H9 (cell line): ENCODE data around the gene CDR2. TPM values are rescaled to one million over a fixed set of nuclear protein-coding genes. Genes with fewer than 3 reads are reported as not detected.

Experiments
- DNase-seq: peaks from one replicate; pipeline ENCODE4 v3.0.0-alpha.2; 2017
- H2AFZ ChIP-seq: one replicate; pipeline ENCODE4 v1.6.1; 2013; ENCODE audit warnings: mild to moderate bottlenecking, low read length, control low read depth, moderate library complexity
- H2AK5ac ChIP-seq: 2 replicates; pipeline ENCODE4 v1.6.1; 2013; ENCODE audit warnings: low read length, control low read depth, mixed read lengths; ENCODE audit not compliant: insufficient read length
- H2BK120ac ChIP-seq: one replicate; pipeline ENCODE4 v1.6.1; 2013; ENCODE audit warnings: low read depth, mild to moderate bottlenecking, low read length, control low read depth, inconsistent platforms; ENCODE audit not compliant: poor library complexity, severe bottlenecking
- H2BK12ac ChIP-seq: 2 replicates; pipeline ENCODE4 v1.6.1; 2013; ENCODE audit warnings: low read length, control low read depth, mixed read lengths, low read depth; ENCODE audit not compliant: insufficient read length
- H2BK15ac ChIP-seq: 2 replicates; pipeline ENCODE4 v1.6.1; 2013; ENCODE audit warnings: low read depth, low read length, control low read depth
- H2BK20ac ChIP-seq: one replicate; pipeline ENCODE4 v1.6.1; 2013; ENCODE audit warnings: low read depth, mild to moderate bottlenecking, low read length, control low read depth, inconsistent platforms; ENCODE audit not compliant: poor library complexity, severe bottlenecking
- H2BK5ac ChIP-seq: 2 replicates; pipeline ENCODE4 v1.6.1; 2013; ENCODE audit warnings: low read length, control low read depth, mixed read lengths; ENCODE audit not compliant: insufficient read length
- H3K14ac ChIP-seq: 2 replicates; pipeline ENCODE4 v1.6.1; 2013; ENCODE audit warnings: low read length, control low read depth; ENCODE audit not compliant: insufficient read depth
- H3K18ac ChIP-seq: 2 replicates; pipeline ENCODE4 v1.6.1; 2013; ENCODE audit warnings: low read depth, mild to moderate bottlenecking, mixed read lengths, low read length, control low read depth; ENCODE audit not compliant: insufficient read length
- H3K23ac ChIP-seq: 2 replicates; pipeline ENCODE4 v1.6.1; 2013; ENCODE audit warnings: low read length, control low read depth, mixed read lengths, low read depth; ENCODE audit not compliant: insufficient read length
- H3K23me2 ChIP-seq: 2 replicates; pipeline ENCODE4 v1.6.1; 2013; ENCODE audit warnings: low read depth, mild to moderate bottlenecking, mixed read lengths, low read length, control low read depth; ENCODE audit not compliant: insufficient read length, poor library complexity, severe bottlenecking
- H3K27ac ChIP-seq: 2 replicates; pipeline ENCODE4 v1.5.1; 2013; ENCODE audit warnings: low read length, control low read depth, mixed read lengths, low read depth; ENCODE audit not compliant: insufficient read length
- H3K27me3 ChIP-seq: 2 replicates; pipeline ENCODE4 v1.6.1; 2013; ENCODE audit warnings: low read length, control low read depth, inconsistent platforms; ENCODE audit not compliant: insufficient read depth
- H3K4ac ChIP-seq: 2 replicates; pipeline ENCODE4 v1.6.1; 2013; ENCODE audit warnings: low read depth, mild to moderate bottlenecking, control low read depth, inconsistent platforms, low read length, moderate library complexity
- H3K4me1 ChIP-seq: 2 replicates; pipeline ENCODE4 v1.6.1; 2013; ENCODE audit warnings: low read length, control low read depth, inconsistent platforms; ENCODE audit not compliant: insufficient read depth
- H3K4me2 ChIP-seq: 2 replicates; pipeline ENCODE4 v1.6.1; 2013; ENCODE audit warnings: low read length, control low read depth, mixed read lengths; ENCODE audit not compliant: insufficient read length, insufficient read depth
- H3K56ac ChIP-seq: 2 replicates; pipeline ENCODE4 v1.6.1; 2013; ENCODE audit warnings: low read depth, mild to moderate bottlenecking, mixed read lengths, low read length, control low read depth; ENCODE audit not compliant: insufficient read length
- H3K79me1 ChIP-seq: 2 replicates; pipeline ENCODE4 v1.6.1; 2013; ENCODE audit warnings: low read depth, mild to moderate bottlenecking, moderate library complexity, low read length, control low read depth, inconsistent platforms; ENCODE audit not compliant: insufficient read depth, poor library complexity, severe bottlenecking
- H3K79me2 ChIP-seq: 2 replicates; pipeline ENCODE4 v1.6.1; 2013; ENCODE audit warnings: low read length, control low read depth, inconsistent platforms; ENCODE audit not compliant: insufficient read depth
- H3K9ac ChIP-seq: 2 replicates; pipeline ENCODE4 v1.6.1; 2013; ENCODE audit warnings: low read length, control low read depth, mixed read lengths; ENCODE audit not compliant: insufficient read length; ENCODE audit errors: extremely low read depth
- H3K9me3 ChIP-seq: one replicate; pipeline ENCODE4 v1.6.1; 2013; ENCODE audit warnings: low read depth, low read length, inconsistent platforms; ENCODE audit not compliant: control insufficient read depth
- H3T11ph ChIP-seq: one replicate; pipeline ENCODE4 v1.6.1; 2013; ENCODE audit warnings: mild to moderate bottlenecking, low read length, control low read depth, inconsistent platforms
- H4K20me1 ChIP-seq: one replicate; pipeline ENCODE4 v1.6.1; 2013; ENCODE audit not compliant: control insufficient read depth, insufficient read length, insufficient read depth
- H4K5ac ChIP-seq: 2 replicates; pipeline ENCODE4 v1.6.1; 2013; ENCODE audit warnings: low read depth, mild to moderate bottlenecking, mixed read lengths, low read length, control low read depth; ENCODE audit not compliant: insufficient read length
- H4K8ac ChIP-seq: replicated peaks from 2 replicates; pipeline ENCODE4 v1.6.1; 2013; ENCODE audit warnings: low read length, control low read depth, mixed read lengths, low read depth; ENCODE audit not compliant: insufficient read length
- H4K91ac ChIP-seq: 2 replicates; pipeline ENCODE4 v1.6.1; 2013; ENCODE audit warnings: low read depth, mild to moderate bottlenecking, moderate library complexity, mixed read lengths, low read length, control low read depth; ENCODE audit not compliant: insufficient read length
- H3K27ac Mint-ChIP-seq, 3 experiments: 2 replicates in 2 of 3; 3 replicates in 1 of 3; pipeline ENCODE4 v1.8.0; 2020 to 2021; ENCODE audit warnings: mixed read lengths in 3 of 3, mild to moderate bottlenecking in 1 of 3, moderate library complexity in 1 of 3
- H3K27me3 Mint-ChIP-seq: 2 replicates; pipeline ENCODE4 v1.8.0; 2021; ENCODE audit warnings: low read depth, mild to moderate bottlenecking, moderate library complexity, mixed read lengths
- H3K36me3 Mint-ChIP-seq, 3 experiments: 2 replicates in 2 of 3; 3 replicates in 1 of 3; pipeline ENCODE4 v1.8.0; 2020 to 2021; ENCODE audit warnings: low read depth in 3 of 3, mixed read lengths in 3 of 3; ENCODE audit not compliant: insufficient read depth in 1 of 3
- H3K4me1 Mint-ChIP-seq, 2 experiments: 2 replicates each; pipeline ENCODE4 v1.8.0; 2020; ENCODE audit warnings: mixed read lengths in 2 of 2
- H3K4me3 Mint-ChIP-seq, 2 experiments: 2 replicates in 1 of 2; 3 replicates in 1 of 2; pipeline ENCODE4 v1.8.0; 2020 to 2021; ENCODE audit warnings: mild to moderate bottlenecking in 2 of 2, mixed read lengths in 2 of 2, moderate library complexity in 1 of 2
- H3K9me3 Mint-ChIP-seq, 2 experiments: 2 replicates in 1 of 2; 3 replicates in 1 of 2; pipeline ENCODE4 v1.8.0; 2020; ENCODE audit warnings: mild to moderate bottlenecking in 2 of 2, mixed read lengths in 2 of 2, moderate library complexity in 1 of 2
- CTCF ChIP-seq: fragments of 200-600 bp; sonication (generic); conservative IDR thresholded peaks from 3 replicates; pipeline ENCODE4 v1.8.0; 2021; ENCODE audit warnings: antibody characterized with exemption, mild to moderate bottlenecking
- WGBS: extraction: QIAGEN DNeasy Blood & Tissue Kit; methylation state at CpG from one replicate; pipeline ENCODE4 v1.1.7; 2013; ENCODE audit warnings: missing lambda C conversion rate, low lambda C conversion rate, mixed read lengths; ENCODE audit not compliant: insufficient read length; ENCODE audit errors: extremely low coverage; 5-methylcytosine and 5-hydroxymethylcytosine counted together
- total RNA-seq: library from RNA; stranded (reverse); gene quantifications from 2 replicates; pipeline ENCODE4 v1.2.1, GENCODE V29; 2021

Gene CDR2
- total RNA-seq, 1 experiment from 2014 or later, result 33.4 TPM

- H3K27me3 Mint-ChIP-seq, result no peaks in the 10 kb centered on the region
- Histone ChIP-seq H3K23ac (no peak overlapping the region), H2BK120ac (no peak overlapping the region), H3K14ac (no peak overlapping the region), H2AK5ac (no peak overlapping the region), H4K5ac (no peak overlapping the region), H3K27me3 (no peaks in the 10 kb centered on the region), H3K79me2 (no peaks in the 10 kb centered on the region), H3K56ac (no peak overlapping the region), H2BK15ac (no peak overlapping the region), H4K8ac (no peak overlapping the region), H3K23me2 (no peaks in the 10 kb centered on the region), H2BK20ac (no peak overlapping the region), H4K20me1 (no peaks in the 10 kb centered on the region), H4K91ac (no peak overlapping the region), H2BK12ac (no peak overlapping the region), H2BK5ac (no peak overlapping the region), H3K4me1 (no peaks in the 10 kb centered on the region), H3K9me3 (no peaks in the 10 kb centered on the region), H3K9ac (no peak overlapping the region), H3K4me2 (no peak overlapping the region), H3T11ph (no peak overlapping the region), H3K4ac (no peak overlapping the region), H3K79me1 (no peaks in the 10 kb centered on the region), H3K27ac (no peak overlapping the region), H2AFZ (no peak overlapping the region), H3K18ac (no peak overlapping the region)
- H3K27ac Mint-ChIP-seq, result peak overlapping the region; percentile 6 to 86 (median 84); a peak in 3 of 7 replicates
- DNase-seq, result no peak
- no CpG with 5 or more reads among the region's 11 CpGs for WGBS
- no peaks in the 10 kb centered on the region; a peak in 1 of 5 replicates for H3K9me3 Mint-ChIP-seq
- peaks cover 17 to 51% (median 24%) of the 10 kb centered on the region in 3 experiments for H3K36me3 Mint-ChIP-seq
- no peak overlapping the region for H3K4me3 Mint-ChIP-seq
- TF ChIP-seq CTCF, result no peak
- H3K4me1 Mint-ChIP-seq, result no peaks in the 10 kb centered on the region
These were observed 45.5 kb upstream of the CDR2 start for GRCh38 chr16:22419908-22420307.
